ENCODE data around the gene CTNNA2. TPM values are rescaled to one million over a fixed set of nuclear protein-coding genes. Genes with fewer than 3 reads are reported as not detected.
"Not testable (repeated sequence)": the region's sequence is repeated elsewhere in the genome, so short reads cannot be mapped to it uniquely, and the experiment has no call there.

CTNNA2 gene
- total and polyA plus RNA-seq, 5 donors, result 0.08 to 0.42 (median 0.11) TPM; not detected in 1

GRCh38 chr2:80009211-80009610 lies 496.4 kb downstream of the CTNNA2 start:
- Histone ChIP-seq H3K4me1 (ENCODE audit: control insufficient read depth, insufficient read depth, low read length) (no peaks in the 10 kb centered on the region), H3K27ac (ENCODE audit: low read length) (no peak overlapping the region), H3K4me3 (ENCODE audit: low read length) (no peak overlapping the region), H3K9me3 (ENCODE audit: control insufficient read depth, low read length) (no peaks in the 10 kb centered on the region), H3K27me3 (ENCODE audit: control insufficient read depth, insufficient read depth) (no peaks in the 10 kb centered on the region)
- ATAC-seq, result no peak
- intact Hi-C loops (cut with DNase I), result no loop called here
- no peak for DNase-seq
- WGBS, result 91% methylated on average over 3 of the region's 3 CpGs

- no peaks in the 10 kb centered on the region for H3K4me1 ChIP-seq (ENCODE audit: control insufficient read depth, insufficient read depth, low read length)
- no peak overlapping the region for H3K4me3 ChIP-seq (ENCODE audit: low read length)
- no peaks in the 10 kb centered on the region for H3K27me3 ChIP-seq (ENCODE audit: control insufficient read depth, insufficient read depth)
- ATAC-seq, result no peak
- intact Hi-C loops (cut with DNase I), result no loop called here
- H3K27ac ChIP-seq (ENCODE audit: low read length), result no peak overlapping the region
- no peaks in the 10 kb centered on the region for H3K9me3 ChIP-seq (ENCODE audit: control insufficient read depth, low read length)
- WGBS, result 47% methylated on average over 3 of the region's 3 CpGs
- no peak for DNase-seq
Measured at GRCh38 chr2:80012061-80012460, 499.2 kb downstream of the CTNNA2 start.

- no peak overlapping the region for H3K27ac ChIP-seq (ENCODE audit: low read length)
- no peak overlapping the region for H3K4me3 ChIP-seq (ENCODE audit: low read length)
- DNase-seq, result no peak
- ATAC-seq, result no peak
- H3K9me3 ChIP-seq (ENCODE audit: control insufficient read depth, low read length), result no peaks in the 10 kb centered on the region
- no peaks in the 10 kb centered on the region for H3K4me1 ChIP-seq (ENCODE audit: control insufficient read depth, insufficient read depth, low read length)
- intact Hi-C loops (cut with DNase I), result no loop called here
- no peaks in the 10 kb centered on the region for H3K27me3 ChIP-seq (ENCODE audit: control insufficient read depth, insufficient read depth)
Measured at GRCh38 chr2:80014637-80015036, 501.8 kb downstream of the CTNNA2 start.

GRCh38 chr2:80016171-80016570 lies 503.3 kb downstream of the CTNNA2 start:
- no peak for DNase-seq
- no peak overlapping the region for H3K27ac ChIP-seq (ENCODE audit: low read length)
- ATAC-seq, result no peak
- intact Hi-C loops (cut with DNase I), result no loop called here
- H3K27me3 ChIP-seq (ENCODE audit: control insufficient read depth, insufficient read depth), result no peaks in the 10 kb centered on the region
- no peaks in the 10 kb centered on the region for H3K9me3 ChIP-seq (ENCODE audit: control insufficient read depth, low read length)
- H3K4me3 ChIP-seq (ENCODE audit: low read length), result no peak overlapping the region
- WGBS, result 74% methylated on average over 5 of the region's 5 CpGs
- H3K4me1 ChIP-seq (ENCODE audit: control insufficient read depth, insufficient read depth, low read length), result no peaks in the 10 kb centered on the region

- WGBS, result 65% methylated on average over 6 of the region's 6 CpGs
- Histone ChIP-seq H3K9me3 (ENCODE audit: control insufficient read depth, low read length) (no peaks in the 10 kb centered on the region), H3K27me3 (ENCODE audit: control insufficient read depth, insufficient read depth) (no peaks in the 10 kb centered on the region), H3K27ac (ENCODE audit: low read length) (no peak overlapping the region), H3K4me3 (ENCODE audit: low read length) (no peak overlapping the region), H3K4me1 (ENCODE audit: control insufficient read depth, insufficient read depth, low read length) (no peaks in the 10 kb centered on the region)
- no peak for DNase-seq
- intact Hi-C loops (cut with DNase I), result no loop called here
- no peak for ATAC-seq
Measured at GRCh38 chr2:80019571-80020460, 507.0 kb downstream of the CTNNA2 start.

DNA sequence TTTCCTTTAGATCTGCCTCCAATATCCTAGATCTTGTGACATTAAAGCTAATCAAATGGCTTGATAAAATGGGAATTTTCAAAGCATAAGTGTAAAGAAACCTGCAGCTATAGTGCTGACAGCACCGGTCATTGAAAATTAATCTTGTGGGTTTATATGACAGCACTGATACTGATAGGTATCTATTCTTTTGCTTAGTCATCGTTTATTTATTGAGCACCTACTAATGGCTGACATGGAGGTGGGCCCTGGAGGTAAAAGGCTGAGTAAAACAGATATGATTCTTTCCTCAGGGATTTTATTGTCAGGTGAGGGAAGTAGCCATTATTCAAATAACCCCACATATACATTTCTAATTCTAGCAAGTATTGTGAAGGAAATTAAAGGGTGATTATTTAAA lies 509.2 kb downstream of the CTNNA2 start:
- WGBS, result 91% methylated on average over 2 of the region's 2 CpGs
- DNase-seq (no peak), ATAC-seq (no peak)
- H3K4me1 ChIP-seq (ENCODE audit: control insufficient read depth, insufficient read depth, low read length), result no peaks in the 10 kb centered on the region
- no peaks in the 10 kb centered on the region for H3K9me3 ChIP-seq (ENCODE audit: control insufficient read depth, low read length)
- no peak overlapping the region for H3K4me3 ChIP-seq (ENCODE audit: low read length)
- intact Hi-C loops (cut with DNase I), result no loop called here
- H3K27ac ChIP-seq (ENCODE audit: low read length), result no peak overlapping the region
- no peaks in the 10 kb centered on the region for H3K27me3 ChIP-seq (ENCODE audit: control insufficient read depth, insufficient read depth)

- intact Hi-C loops (cut with DNase I), result no loop called here
- no peak overlapping the region for H3K4me3 ChIP-seq (ENCODE audit: low read length)
- H3K4me1 ChIP-seq (ENCODE audit: control insufficient read depth, insufficient read depth, low read length), result no peaks in the 10 kb centered on the region
- no peak overlapping the region for H3K27ac ChIP-seq (ENCODE audit: low read length)
- no peaks in the 10 kb centered on the region for H3K27me3 ChIP-seq (ENCODE audit: control insufficient read depth, insufficient read depth)
- ATAC-seq, result no peak
- DNase-seq, result no peak
- 88% methylated on average over 5 of the region's 5 CpGs for WGBS
- no peaks in the 10 kb centered on the region for H3K9me3 ChIP-seq (ENCODE audit: control insufficient read depth, low read length)
Measured at GRCh38 chr2:80026040-80026729, 513.3 kb downstream of the CTNNA2 start.

DNA sequence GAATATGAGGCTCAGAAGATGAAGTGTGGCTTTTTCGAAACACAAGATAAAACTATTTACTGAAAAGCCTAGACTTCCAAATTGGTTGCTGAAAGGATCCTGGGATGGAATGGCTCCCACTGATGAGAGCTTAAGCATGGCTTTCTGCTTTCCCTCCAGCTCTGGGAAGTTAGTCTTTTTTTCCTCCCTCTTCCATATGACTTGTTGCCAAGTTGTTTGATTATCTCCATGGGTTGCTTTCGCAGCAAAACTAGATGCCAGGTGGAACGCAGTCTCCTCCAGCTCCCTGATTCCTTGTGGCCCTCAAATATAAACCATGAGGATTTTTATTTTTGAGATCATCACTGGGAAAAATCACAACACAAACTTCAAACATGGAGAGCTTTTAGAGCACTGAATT lies 515.2 kb downstream of the CTNNA2 start:
- H3K27ac ChIP-seq (ENCODE audit: low read length), result no peak overlapping the region
- H3K27me3 ChIP-seq (ENCODE audit: control insufficient read depth, insufficient read depth), result no peaks in the 10 kb centered on the region
- 43% methylated on average over 3 of the region's 3 CpGs for WGBS
- H3K4me3 ChIP-seq (ENCODE audit: low read length), result no peak overlapping the region
- DNase-seq (no peak), ATAC-seq (no peak)
- H3K9me3 ChIP-seq (ENCODE audit: control insufficient read depth, low read length), result no peaks in the 10 kb centered on the region
- intact Hi-C loops (cut with DNase I), result no loop called here
- no peaks in the 10 kb centered on the region for H3K4me1 ChIP-seq (ENCODE audit: control insufficient read depth, insufficient read depth, low read length)

- H3K27ac ChIP-seq (ENCODE audit: low read length), result no peak overlapping the region
- no peaks in the 10 kb centered on the region for H3K4me1 ChIP-seq (ENCODE audit: control insufficient read depth, insufficient read depth, low read length)
- no peaks in the 10 kb centered on the region for H3K9me3 ChIP-seq (ENCODE audit: control insufficient read depth, low read length)
- H3K27me3 ChIP-seq (ENCODE audit: control insufficient read depth, insufficient read depth), result no peaks in the 10 kb centered on the region
- no peak overlapping the region for H3K4me3 ChIP-seq (ENCODE audit: low read length)
- no peak for DNase-seq
- intact Hi-C loops (cut with DNase I), result no loop called here
- ATAC-seq, result no peak
Measured at GRCh38 chr2:80028584-80028983, 515.7 kb downstream of the CTNNA2 start.

DNA sequence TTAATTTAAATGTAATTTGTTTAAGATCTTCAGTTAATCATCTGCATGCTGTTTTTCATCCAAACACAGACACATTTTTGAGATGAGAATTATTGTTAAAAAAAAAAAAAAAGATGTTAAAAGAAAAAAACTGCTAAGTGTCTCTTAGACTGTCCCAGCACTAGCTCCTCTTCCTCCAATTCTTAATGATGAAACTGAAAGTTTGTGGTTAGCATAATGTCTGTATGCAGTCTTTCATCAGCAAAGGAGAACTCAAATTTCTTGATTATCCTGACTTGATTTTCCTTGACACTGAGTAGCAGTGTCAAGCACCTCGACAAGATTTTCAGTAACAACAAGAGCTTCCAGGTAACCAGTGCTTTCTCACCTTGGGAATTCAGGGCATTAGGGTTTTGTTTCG lies 517.3 kb downstream of the CTNNA2 start:
- intact Hi-C loops (cut with DNase I), result no loop called here
- H3K4me3 ChIP-seq (ENCODE audit: low read length), result no peak overlapping the region
- no peak for DNase-seq
- no peaks in the 10 kb centered on the region for H3K9me3 ChIP-seq (ENCODE audit: control insufficient read depth, low read length)
- ATAC-seq, result no peak
- H3K27ac ChIP-seq (ENCODE audit: low read length), result no peak overlapping the region
- H3K27me3 ChIP-seq (ENCODE audit: control insufficient read depth, insufficient read depth), result no peaks in the 10 kb centered on the region
- WGBS, result 79% methylated on average over 2 of the region's 2 CpGs
- no peaks in the 10 kb centered on the region for H3K4me1 ChIP-seq (ENCODE audit: control insufficient read depth, insufficient read depth, low read length)

GRCh38 chr2:80032684-80033083 lies 519.8 kb downstream of the CTNNA2 start:
- H3K4me3 ChIP-seq (ENCODE audit: low read length); ATAC-seq; H3K4me1 ChIP-seq (ENCODE audit: control insufficient read depth, insufficient read depth, low read length); DNase-seq; H3K9me3 ChIP-seq (ENCODE audit: control insufficient read depth, low read length); intact Hi-C loops (cut with DNase I); H3K27ac ChIP-seq (ENCODE audit: low read length); H3K27me3 ChIP-seq (ENCODE audit: control insufficient read depth, insufficient read depth): not testable (repeated sequence)
- 82% methylated on average over 7 of the region's 7 CpGs for WGBS
